K562 (cell line): ENCODE results near the gene MYO15A. TPM values are rescaled to one million over a fixed set of nuclear protein-coding genes. Genes with fewer than 3 reads are reported as not detected.

Source experiments
- ATAC-seq: fragments of 200-7000 bp; cut with Tn5 transposase; 3 replicates; pipeline ENCODE4 v1.9.1; 2020; ENCODE audit warnings: moderate library complexity
- BruUV-seq: library from RNA; stranded (reverse); fragments of 400-500 nt; replicated peaks from 2 replicates; lab custom pipeline; 2021; lab: Mats Ljungman, UMichigan
- CTCF ChIA-PET: fragments of 300-600 bp; formaldehyde crosslinking; extraction: SDS; loops from one replicate; lab custom pipeline; 2021; ENCODE audit warnings: low intra/inter-chr PET ratio; lab: Yijun Ruan, JAX
- POLR2A ChIA-PET: fragments of 300-600, 350-650 bp; sonication (Branson Sonifier 250); formaldehyde crosslinking; extraction: SDS; loops from one replicate; lab custom pipeline; 2021; ENCODE audit warnings: antibody characterized with exemption, inconsistent platforms; lab: Yijun Ruan, JAX
- DNase-seq, 4 experiments: peaks; one replicate each; pipeline versions ENCODE4 v3.0.0 to v3.0.0-alpha.2; 2011 to 2018; ENCODE audit warnings: low spot score in 3 of 4, mixed read lengths in 3 of 4; ENCODE audit errors: extremely low read depth in 1 of 4
- FAIRE-seq: peaks from 2 replicates; lab custom pipeline; 2011; peaks lifted over from hg19 to GRCh38; lab: Jason Lieb, UNC
- H2AFZ ChIP-seq: 2 replicates; pipeline ENCODE4 v1.6.0; 2011; ENCODE audit warnings: low read depth, low read length, control low read depth, inconsistent platforms
- H3K27ac ChIP-seq: fragments of 200-600 bp; 3 replicates; pipeline ENCODE4 v1.8.0; 2011; ENCODE audit warnings: low read depth, mild to moderate bottlenecking, control low read depth, inconsistent platforms, low read length, moderate library complexity, mixed read lengths; ENCODE audit errors: extremely low read depth
- H3K27me3 ChIP-seq, 2 experiments: fragments of 300-600 bp in 1 of 2; 2 replicates in 1 of 2; 3 replicates in 1 of 2; pipeline versions ENCODE4 v1.6.0 to v1.8.0; 2011; ENCODE audit warnings: inconsistent platforms in 2 of 2, low read length in 2 of 2, mild to moderate bottlenecking in 1 of 2, mixed read lengths in 1 of 2, moderate library complexity in 1 of 2; ENCODE audit not compliant: control insufficient read depth in 2 of 2, insufficient read depth in 2 of 2
- H3K36me3 ChIP-seq: fragments of 300-600 bp; 3 replicates; pipeline ENCODE4 v1.8.0; 2011; ENCODE audit warnings: mild to moderate bottlenecking, low read length, inconsistent platforms; ENCODE audit not compliant: control insufficient read depth, insufficient read depth
- H3K4me1 ChIP-seq, 2 experiments: fragments of 200-600 bp in 1 of 2; replicated peaks in 1 of 2; 2 replicates in 1 of 2; 3 replicates in 1 of 2; pipeline versions ENCODE4 v1.5.1 to v1.8.0; 2011; ENCODE audit warnings: inconsistent platforms in 2 of 2, low read length in 2 of 2, mild to moderate bottlenecking in 1 of 2, mixed read lengths in 1 of 2, moderate library complexity in 1 of 2; ENCODE audit not compliant: control insufficient read depth in 2 of 2, insufficient read depth in 2 of 2
- H3K4me2 ChIP-seq: 2 replicates; pipeline ENCODE4 v1.6.1; 2011; ENCODE audit warnings: low read length, control low read depth, inconsistent platforms, mixed read lengths; ENCODE audit not compliant: insufficient read depth
- H3K4me3 ChIP-seq: fragments of 200-600 bp; sonication (generic), shearing (Covaris generic); 2 replicates; pipeline ENCODE4 v1.5.1; 2016; ENCODE audit warnings: control low read depth, inconsistent platforms
- H3K79me2 ChIP-seq: fragments of 200-600 bp; 3 replicates; pipeline ENCODE4 v1.8.0; 2011; ENCODE audit warnings: low read length, inconsistent platforms; ENCODE audit not compliant: control insufficient read depth, insufficient read depth
- H3K9ac ChIP-seq, 2 experiments: 2 replicates each; pipeline versions ENCODE4 v1.6.0 to v1.6.1; 2011; ENCODE audit warnings: low read depth in 2 of 2, low read length in 2 of 2, control low read depth in 1 of 2, inconsistent platforms in 1 of 2, mild to moderate bottlenecking in 1 of 2, mixed read lengths in 1 of 2; ENCODE audit not compliant: insufficient read depth in 1 of 2
- H3K9me1 ChIP-seq: one replicate; pipeline ENCODE4 v1.6.0; 2011; ENCODE audit warnings: inconsistent platforms, mild to moderate bottlenecking, low read length, moderate library complexity; ENCODE audit not compliant: control insufficient read depth, insufficient read depth
- H3K9me3 ChIP-seq: replicated peaks from 2 replicates; pipeline ENCODE4 v1.5.1; 2011; ENCODE audit warnings: low read depth, low read length, inconsistent platforms; ENCODE audit not compliant: control insufficient read depth, insufficient read depth
- H4K20me1 ChIP-seq: replicated peaks from 2 replicates; pipeline ENCODE4 v1.6.1; 2011; ENCODE audit warnings: low read length, inconsistent platforms, mixed read lengths; ENCODE audit not compliant: control insufficient read depth, insufficient read depth
- AFF4 ChIP-seq: sonication (generic); formaldehyde crosslinking; IDR thresholded peaks from 2 replicates; pipeline ENCODE4 v1.8.0; 2023; ENCODE audit warnings: mild to moderate bottlenecking, missing genetic modification reagents
- BRCA1 ChIP-seq, 2 experiments: fragments of 450-650 bp in 1 of 2; sonication (generic) in 1 of 2; formaldehyde crosslinking in 1 of 2; IDR thresholded peaks; 2 replicates each; pipeline versions ENCODE4 v1.5.0 to v1.6.1; 2017 to 2020; ENCODE audit warnings: mild to moderate bottlenecking in 1 of 2, missing genetic modification reagents in 1 of 2
- FOSL1 ChIP-seq: fragments of 200-800 bp; sonication (Bioruptor generic); conservative IDR thresholded peaks from 2 replicates; pipeline ENCODE4 v1.6.1; 2016; ENCODE audit warnings: missing genetic modification characterization, missing compliant biosample characterization
- KLF6 ChIP-seq: fragments of 250-450 bp; sonication (Bioruptor Pico); IDR thresholded peaks from 2 replicates; pipeline ENCODE4 v1.4.0; 2020; ENCODE audit warnings: mild to moderate bottlenecking, moderate library complexity, borderline replicate concordance
- NFYB ChIP-seq: IDR thresholded peaks from 2 replicates; pipeline ENCODE4 v1.6.1; 2011; ENCODE audit warnings: mild to moderate bottlenecking, moderate library complexity; ENCODE audit not compliant: insufficient read length; ENCODE audit errors: extremely low read depth
- NR2C1 ChIP-seq, 2 experiments: fragments of 450-650 bp; IDR thresholded peaks; 2 replicates each; pipeline ENCODE4 v1.6.1; 2017; ENCODE audit warnings: mild to moderate bottlenecking in 2 of 2, antibody characterized with exemption in 1 of 2, inconsistent platforms in 1 of 2, missing compliant biosample characterization in 1 of 2, missing genetic modification characterization in 1 of 2
- PHTF2 ChIP-seq: fragments of 250-450 bp; sonication (Bioruptor Pico); IDR thresholded peaks from 2 replicates; pipeline ENCODE4 v1.5.0; 2021; ENCODE audit warnings: mild to moderate bottlenecking
- SRSF9 ChIP-seq: fragments of 200-400 bp; formaldehyde crosslinking; IDR thresholded peaks from 2 replicates; pipeline ENCODE4 v1.6.1; 2017; ENCODE audit warnings: low read depth, low read length, borderline replicate concordance
- TBP ChIP-seq: optimal IDR thresholded peaks from 2 replicates; pipeline ENCODE3; 2011; ENCODE audit warnings: low read depth, low read length, improper control_type of control experiment
- ZNF197 ChIP-seq: fragments of 200-800 bp; sonication (Bioruptor generic); IDR thresholded peaks from 2 replicates; pipeline ENCODE4 v1.6.1; 2016; ENCODE audit warnings: low read depth, missing genetic modification characterization, missing compliant biosample characterization
- WGBS: fragments of 100-300 bp; shearing (Covaris generic); methylation state at CpG from one replicate; pipeline ENCODE4 v1.1.6; 2016; ENCODE audit warnings: low coverage, mixed read lengths; ENCODE audit not compliant: insufficient coverage; ENCODE audit errors: missing lambda C conversion rate; 5-methylcytosine and 5-hydroxymethylcytosine counted together
- in situ Hi-C: fragments of 300-500 bp; cut with MboI; formaldehyde crosslinking; loops from 4 replicates; pipeline ENCODE4 v1.15.0; 2018; ENCODE audit warnings: inconsistent platforms, mixed read lengths
- intact Hi-C: fragments of 100-400 bp; cut with micrococcal nuclease; formaldehyde crosslinking; loops from 2 replicates; pipeline ENCODE4 v1.14.2; 2022
- polyA plus RNA-seq, 8 experiments: library from polyadenylated mRNA; depleted of rRNA in 4 of 8; stranded (reverse) in 5 of 8; unstranded in 3 of 8; fragments of >200 nt; fragmentation: Nextera tagmentation in 2 of 8; fragmentation: Illumina TruSeq in 1 of 8; extraction: Ambion mirVana in 2 of 8; extraction: Trizol in 1 of 8; gene quantifications; 2 replicates each; pipeline versions ENCODE4 v1.2.1 to v1.2.3, GENCODE V29; 2011 to 2014; ENCODE audit warnings: inconsistent platforms in 1 of 8, missing spikeins in 1 of 8
- total RNA-seq, 7 experiments: library from RNA; depleted of rRNA in 6 of 7; stranded (reverse); fragments of >200 nt in 6 of 7; fragmentation: Illumina TruSeq in 2 of 7; extraction: Trizol in 2 of 7; gene quantifications; 2 replicates each; pipeline versions ENCODE4 v1.2.1 to v1.2.3, GENCODE V29; 2011 to 2021; ENCODE audit warnings: low replicate concordance in 1 of 7
- TF ChIP-seq, protein P1 (sequence below): IDR thresholded peaks from 2 replicates; pipeline ENCODE4 v1.6.1; 2012; ENCODE audit warnings: low read depth, low read length, improper control_type of control experiment, borderline replicate concordance
- TF ChIP-seq, protein P2 (sequence below): sonication (generic); formaldehyde crosslinking; IDR thresholded peaks from 2 replicates; pipeline ENCODE4 v1.4.0; 2020; ENCODE audit warnings: mild to moderate bottlenecking, missing genetic modification reagents

MYO15A gene
- total and polyA plus RNA-seq, 9 of the 15 experiments (the other 6 are each of a cell fraction or from before 2014, with no cell fraction given): 0.05 to 0.88 (median 0.14) TPM; not detected in 1

- TF ChIP-seq AFF4 (CRISPR knock-in tag) (no peak), NFYB (no peak), NR2C1 (IDR thresholded peaks at IDR 0.05) (no peak), NR2C1 (tag; IDR thresholded peaks at IDR 0.05) (no peak)
- TF ChIP-seq, protein P1, sequence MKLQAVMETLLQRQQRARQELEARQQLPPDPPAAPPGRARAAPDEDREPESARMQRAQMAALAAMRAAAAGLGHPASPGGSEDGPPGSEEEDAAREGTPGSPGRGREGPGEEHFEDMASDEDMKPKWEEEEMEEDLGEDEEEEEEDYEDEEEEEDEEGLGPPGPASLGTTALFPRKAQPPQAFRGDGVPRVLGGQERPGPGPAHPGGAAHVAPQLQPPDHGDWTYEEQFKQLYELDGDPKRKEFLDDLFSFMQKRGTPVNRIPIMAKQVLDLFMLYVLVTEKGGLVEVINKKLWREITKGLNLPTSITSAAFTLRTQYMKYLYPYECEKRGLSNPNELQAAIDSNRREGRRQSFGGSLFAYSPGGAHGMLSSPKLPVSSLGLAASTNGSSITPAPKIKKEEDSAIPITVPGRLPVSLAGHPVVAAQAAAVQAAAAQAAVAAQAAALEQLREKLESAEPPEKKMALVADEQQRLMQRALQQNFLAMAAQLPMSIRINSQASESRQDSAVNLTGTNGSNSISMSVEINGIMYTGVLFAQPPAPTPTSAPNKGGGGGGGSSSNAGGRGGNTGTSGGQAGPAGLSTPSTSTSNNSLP: no peak
Observed at GRCh38 chr17:18116078-18116477, 7.5 kb downstream of the MYO15A start (continued).

DNA sequence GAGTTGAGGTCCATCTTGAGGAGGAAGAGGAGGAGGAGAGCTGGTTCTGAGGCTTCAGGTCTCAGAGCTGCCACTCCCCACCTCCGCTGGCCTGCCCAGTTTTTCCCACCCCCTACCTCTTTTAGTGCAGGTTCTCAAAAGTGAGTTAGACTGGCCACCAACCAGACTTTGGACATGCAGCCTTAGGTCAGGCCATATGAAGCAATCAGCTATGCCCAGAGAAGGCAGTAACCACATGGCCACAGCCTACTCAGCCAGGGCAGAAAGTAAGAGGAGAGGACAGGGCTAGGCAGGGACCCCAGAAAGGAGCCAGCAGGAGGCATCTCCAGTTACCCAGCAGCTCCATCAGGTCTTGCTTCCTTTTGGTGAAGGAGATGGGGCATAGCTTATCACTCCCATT lies 9.0 kb downstream of the MYO15A start:
- in situ Hi-C loops (no loop called here), intact Hi-C loops (no loop called here)
- Histone ChIP-seq H3K36me3 (no peaks in the 10 kb centered on the region), H3K79me2 (no peaks in the 10 kb centered on the region), H3K27me3 (no peaks in the 10 kb centered on the region), H3K9me1 (no peaks in the 10 kb centered on the region), H3K9ac (no peak overlapping the region), H2AFZ (no peak overlapping the region), H3K27ac (no peak overlapping the region), H4K20me1 (no peaks in the 10 kb centered on the region), H3K9me3 (no peaks in the 10 kb centered on the region), H3K4me3 (no peak overlapping the region), H3K4me2 (no peak overlapping the region), H3K4me1 (peaks cover 0 to 6% of the 10 kb centered on the region in 2 experiments; a peak in 2 of 5 replicates)
- 33% methylated on average over 1 of the region's 1 CpG for WGBS
- no peak for DNase-seq
- ChIA-PET POLR2A (interaction anchor here (0.7 to 2.0 kb wide), 2 partner anchors 9 to 19 kb away, joined by 3 to 7 read pairs; no protein-coding TSS in a partner anchor), CTCF (no interaction called here)
- no peak for ATAC-seq
- no peak for FAIRE-seq
- no TSS peak for BruUV-seq
- no peak for TF ChIP-seq TBP
- no peak for TF ChIP-seq ZNF197 (CRISPR knock-in tag)
- no peak for TF ChIP-seq KLF6
- TF ChIP-seq FOSL1: no peak
- TF ChIP-seq BRCA1 (IDR thresholded peaks at IDR 0.05): no peak
- no peak for TF ChIP-seq BRCA1 (CRISPR knock-in tag; IDR thresholded peaks at IDR 0.05)
- TF ChIP-seq SRSF9: no peak
- TF ChIP-seq, protein P2, sequence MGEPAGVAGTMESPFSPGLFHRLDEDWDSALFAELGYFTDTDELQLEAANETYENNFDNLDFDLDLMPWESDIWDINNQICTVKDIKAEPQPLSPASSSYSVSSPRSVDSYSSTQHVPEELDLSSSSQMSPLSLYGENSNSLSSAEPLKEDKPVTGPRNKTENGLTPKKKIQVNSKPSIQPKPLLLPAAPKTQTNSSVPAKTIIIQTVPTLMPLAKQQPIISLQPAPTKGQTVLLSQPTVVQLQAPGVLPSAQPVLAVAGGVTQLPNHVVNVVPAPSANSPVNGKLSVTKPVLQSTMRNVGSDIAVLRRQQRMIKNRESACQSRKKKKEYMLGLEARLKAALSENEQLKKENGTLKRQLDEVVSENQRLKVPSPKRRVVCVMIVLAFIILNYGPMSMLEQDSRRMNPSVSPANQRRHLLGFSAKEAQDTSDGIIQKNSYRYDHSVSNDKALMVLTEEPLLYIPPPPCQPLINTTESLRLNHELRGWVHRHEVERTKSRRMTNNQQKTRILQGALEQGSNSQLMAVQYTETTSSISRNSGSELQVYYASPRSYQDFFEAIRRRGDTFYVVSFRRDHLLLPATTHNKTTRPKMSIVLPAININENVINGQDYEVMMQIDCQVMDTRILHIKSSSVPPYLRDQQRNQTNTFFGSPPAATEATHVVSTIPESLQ: no peak
- no peak for TF ChIP-seq PHTF2
